SU-DHL-6 (cell line): ENCODE results near the gene TMCC1.

Experiments used
- H2AFZ ChIP-seq: fragments of 200-600 bp; sonication (generic); 2 replicates; pipeline ENCODE4 v1.6.1; 2014; ENCODE audit warnings: low read depth, mild to moderate bottlenecking, moderate library complexity, mixed read lengths, antibody characterized with exemption, low read length; ENCODE audit not compliant: severe bottlenecking
- H3F3A ChIP-seq: fragments of 200-600 bp; shearing (Covaris generic); 2 replicates; pipeline ENCODE4 v1.6.0; 2016; ENCODE audit warnings: antibody characterized with exemption, mild to moderate bottlenecking; ENCODE audit not compliant: insufficient read depth
- H3K27ac ChIP-seq: fragments of 200-600 bp; sonication (generic); 2 replicates; pipeline ENCODE4 v1.5.1; 2016; ENCODE audit warnings: low read depth, mild to moderate bottlenecking, low read length, moderate library complexity, mixed read lengths
- H3K27me3 ChIP-seq: fragments of 200-600 bp; sonication (generic), shearing (Covaris generic); 2 replicates; pipeline ENCODE4 v1.6.0; 2014; ENCODE audit warnings: mild to moderate bottlenecking, low read length
- H3K36me3 ChIP-seq: fragments of 200-600 bp; sonication (generic); 2 replicates; pipeline ENCODE4 v1.6.1; 2014; ENCODE audit warnings: mild to moderate bottlenecking, low read length, mixed read lengths
- H3K4me2 ChIP-seq: fragments of 300-600, 200-600 bp; shearing (Covaris generic), sonication (generic); 2 replicates; pipeline ENCODE4 v1.6.0; 2014; ENCODE audit warnings: low read length, low read depth, mild to moderate bottlenecking; ENCODE audit not compliant: poor library complexity, severe bottlenecking
- H3K4me3 ChIP-seq: fragments of 200-600 bp; sonication (generic); 2 replicates; pipeline ENCODE4 v1.5.1; 2014; ENCODE audit warnings: antibody characterized with exemption, low read length, mild to moderate bottlenecking, mixed read lengths; ENCODE audit not compliant: insufficient read depth, poor library complexity, severe bottlenecking
- H3K79me2 ChIP-seq: fragments of 200-600 bp; sonication (generic); 2 replicates; pipeline ENCODE4 v1.6.1; 2014; ENCODE audit warnings: mild to moderate bottlenecking, low read length, moderate library complexity; ENCODE audit not compliant: insufficient read depth
- H3K9ac ChIP-seq: fragments of 200-600 bp; sonication (generic); 2 replicates; pipeline ENCODE4 v1.7.0; 2014; ENCODE audit warnings: mild to moderate bottlenecking, low read length
- H3K9me2 ChIP-seq: fragments of 200-600 bp; sonication (generic); replicated peaks from 2 replicates; pipeline ENCODE4 v1.6.1; 2014; ENCODE audit warnings: low read length; ENCODE audit not compliant: insufficient read depth
- H3K9me3 ChIP-seq: fragments of 200-600 bp; sonication (generic); 2 replicates; pipeline ENCODE4 v1.6.1; 2014; ENCODE audit warnings: low read length, mixed read lengths; ENCODE audit not compliant: insufficient read depth
- H4K20me1 ChIP-seq: fragments of 200-600 bp; sonication (generic); 2 replicates; pipeline ENCODE4 v1.6.1; 2014; ENCODE audit warnings: low read depth, mild to moderate bottlenecking, antibody characterized with exemption, low read length, moderate library complexity, mixed read lengths
- EZH2phosphoT487 ChIP-seq: fragments of 200-600 bp; sonication (generic), shearing (Covaris generic); conservative IDR thresholded peaks from 2 replicates; pipeline ENCODE4 v1.6.1; 2018; ENCODE audit warnings: mild to moderate bottlenecking, antibody characterized with exemption, low read length, moderate library complexity, mixed read lengths
- TF ChIP-seq, protein P1 (sequence below): fragments of 200-600 bp; sonication (generic); IDR thresholded peaks from one replicate; pipeline ENCODE4 v1.5.1; 2017; ENCODE audit warnings: antibody characterized with exemption, mild to moderate bottlenecking, low read length, moderate library complexity; ENCODE audit not compliant: insufficient read depth, poor library complexity, severe bottlenecking

The TMCC1 gene

DNA sequence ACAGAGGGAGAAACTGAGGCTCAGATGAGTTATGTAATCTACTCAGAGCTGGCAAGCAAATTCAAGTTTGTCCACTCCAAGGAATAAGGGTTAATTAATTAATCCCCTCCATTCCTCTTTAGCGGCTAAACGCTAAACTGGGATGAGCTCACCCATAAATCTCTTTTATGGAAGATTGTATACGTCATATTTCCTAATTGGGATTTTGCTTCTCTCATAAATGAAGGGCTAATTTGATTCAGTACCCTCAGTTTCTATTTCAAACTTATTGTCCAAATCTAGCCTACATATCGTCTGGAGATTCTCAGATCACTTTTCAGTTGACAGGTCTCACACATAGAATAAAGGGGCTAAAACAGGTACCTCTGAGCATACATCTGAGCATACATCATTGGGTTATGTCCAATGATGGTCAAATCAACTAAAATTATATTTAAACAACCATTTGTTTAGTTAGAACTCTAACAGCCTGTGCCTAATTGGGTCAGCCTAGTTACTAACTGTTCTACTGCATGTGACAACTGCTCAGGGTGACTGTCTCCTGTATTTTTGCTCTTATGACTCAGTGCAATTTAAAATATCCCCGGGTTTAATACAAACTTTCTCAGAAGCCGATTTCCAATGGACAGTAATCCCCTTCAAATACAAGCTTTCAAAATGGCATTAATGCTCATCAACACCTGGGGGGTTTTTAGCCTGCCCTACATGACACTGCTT is 229.4 kb downstream of the TMCC1 start:
- H3K4me2 ChIP-seq, result no peak overlapping the region
- no peak overlapping the region for H3K9ac ChIP-seq
- H3F3A ChIP-seq, result no peaks in the 10 kb centered on the region
- no peaks in the 10 kb centered on the region for H3K27me3 ChIP-seq
- no peak overlapping the region for H2AFZ ChIP-seq
- no peaks in the 10 kb centered on the region for H3K79me2 ChIP-seq
- no peaks in the 10 kb centered on the region for H3K9me3 ChIP-seq
- H3K36me3 ChIP-seq, result no peaks in the 10 kb centered on the region
- no peak overlapping the region for H3K4me3 ChIP-seq
- no peak overlapping the region for H3K27ac ChIP-seq
- H3K9me2 ChIP-seq, result no peaks in the 10 kb centered on the region
- H4K20me1 ChIP-seq, result no peaks in the 10 kb centered on the region
- TF ChIP-seq, protein P1, sequence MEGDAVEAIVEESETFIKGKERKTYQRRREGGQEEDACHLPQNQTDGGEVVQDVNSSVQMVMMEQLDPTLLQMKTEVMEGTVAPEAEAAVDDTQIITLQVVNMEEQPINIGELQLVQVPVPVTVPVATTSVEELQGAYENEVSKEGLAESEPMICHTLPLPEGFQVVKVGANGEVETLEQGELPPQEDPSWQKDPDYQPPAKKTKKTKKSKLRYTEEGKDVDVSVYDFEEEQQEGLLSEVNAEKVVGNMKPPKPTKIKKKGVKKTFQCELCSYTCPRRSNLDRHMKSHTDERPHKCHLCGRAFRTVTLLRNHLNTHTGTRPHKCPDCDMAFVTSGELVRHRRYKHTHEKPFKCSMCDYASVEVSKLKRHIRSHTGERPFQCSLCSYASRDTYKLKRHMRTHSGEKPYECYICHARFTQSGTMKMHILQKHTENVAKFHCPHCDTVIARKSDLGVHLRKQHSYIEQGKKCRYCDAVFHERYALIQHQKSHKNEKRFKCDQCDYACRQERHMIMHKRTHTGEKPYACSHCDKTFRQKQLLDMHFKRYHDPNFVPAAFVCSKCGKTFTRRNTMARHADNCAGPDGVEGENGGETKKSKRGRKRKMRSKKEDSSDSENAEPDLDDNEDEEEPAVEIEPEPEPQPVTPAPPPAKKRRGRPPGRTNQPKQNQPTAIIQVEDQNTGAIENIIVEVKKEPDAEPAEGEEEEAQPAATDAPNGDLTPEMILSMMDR, result no peak
- TF ChIP-seq EZH2phosphoT487, result no peak

GRCh38 chr3:129663045-129663446 is 230.5 kb downstream of the TMCC1 start:
- Histone ChIP-seq H3K9me3 (no peaks in the 10 kb centered on the region), H3K36me3 (no peaks in the 10 kb centered on the region), H3K9me2 (no peaks in the 10 kb centered on the region), H3K79me2 (no peaks in the 10 kb centered on the region), H3K4me2 (no peak overlapping the region), H3K9ac (no peak overlapping the region), H3K27me3 (no peaks in the 10 kb centered on the region), H3K4me3 (no peak overlapping the region), H3F3A (no peaks in the 10 kb centered on the region), H3K27ac (no peak overlapping the region), H4K20me1 (no peaks in the 10 kb centered on the region), H2AFZ (no peak overlapping the region)
- TF ChIP-seq EZH2phosphoT487, result no peak
- TF ChIP-seq, protein P1, result no peak

DNA sequence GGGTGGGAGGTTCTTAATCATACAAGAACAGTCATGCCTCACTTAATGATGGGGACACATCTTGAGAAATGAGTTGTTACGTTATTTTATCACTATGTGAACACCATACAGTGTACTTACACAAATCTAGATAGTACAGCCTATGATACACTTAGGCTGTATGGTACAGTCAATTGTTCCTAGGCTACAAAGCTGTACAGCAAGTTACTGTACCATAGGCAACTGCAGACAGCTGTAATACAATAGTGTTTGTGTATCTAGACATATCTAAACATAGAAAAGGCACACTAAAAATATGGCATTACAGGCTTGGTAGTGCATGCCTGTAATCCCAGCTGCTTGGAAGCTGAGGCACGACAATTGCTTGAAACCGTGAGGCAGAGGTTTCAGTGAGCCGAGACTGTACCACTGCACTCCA is 231.3 kb downstream of the TMCC1 start:
- Histone ChIP-seq H3K9me3 (no peaks in the 10 kb centered on the region), H4K20me1 (no peaks in the 10 kb centered on the region), H3K27me3 (no peaks in the 10 kb centered on the region), H3K27ac (no peak overlapping the region), H3K9me2 (no peaks in the 10 kb centered on the region), H3K36me3 (no peaks in the 10 kb centered on the region), H2AFZ (no peak overlapping the region), H3K4me3 (no peak overlapping the region), H3F3A (no peaks in the 10 kb centered on the region), H3K4me2 (no peak overlapping the region), H3K9ac (no peak overlapping the region), H3K79me2 (no peaks in the 10 kb centered on the region)
- TF ChIP-seq EZH2phosphoT487, result no peak
- TF ChIP-seq, protein P1, result no peak
